Measurements from ENCODE around the gene BTN3A1.

BTN3A1 gene

GRCh38 chr6:26360451-26361416 lies 41.3 kb upstream of the BTN3A1 start:
- no peak for DNase-seq (ENCODE audit: low read depth)
- H3K4me3 ChIP-seq (ENCODE audit: low read depth, low read length), result no peak overlapping the region

GRCh38 chr6:26361544-26361943 lies 40.5 kb upstream of the BTN3A1 start:
- DNase-seq (ENCODE audit: low read depth), result no peak
- H3K4me3 ChIP-seq (ENCODE audit: low read depth, low read length), result no peak overlapping the region
- TF ChIP-seq CTCF (conservative IDR thresholded peaks at IDR 0.05; ENCODE audit: low read depth, low read length), result no peak

More at GRCh38 chr6:26360451-26361416, 41.3 kb upstream of the BTN3A1 start:
- no peak for TF ChIP-seq CTCF (conservative IDR thresholded peaks at IDR 0.05; ENCODE audit: low read depth, low read length)

GRCh38 chr6:26362093-26362835 lies 39.8 kb upstream of the BTN3A1 start:
- no peak for DNase-seq (ENCODE audit: low read depth)
- no peak for TF ChIP-seq CTCF (conservative IDR thresholded peaks at IDR 0.05; ENCODE audit: low read depth, low read length)
- no peak overlapping the region for H3K4me3 ChIP-seq (ENCODE audit: low read depth, low read length)

GRCh38 chr6:26362836-26363220 lies 39.2 kb upstream of the BTN3A1 start:
- no peak overlapping the region for H3K4me3 ChIP-seq (ENCODE audit: low read depth, low read length)
- no peak for TF ChIP-seq CTCF (conservative IDR thresholded peaks at IDR 0.05; ENCODE audit: low read depth, low read length)
- DNase-seq (ENCODE audit: low read depth), result no peak

GRCh38 chr6:26363882-26364701 lies 38.0 kb upstream of the BTN3A1 start:
- DNase-seq (ENCODE audit: low read depth), result peak; percentile 36
- H3K4me3 ChIP-seq (ENCODE audit: low read depth, low read length), result peak overlapping the region; percentile 59
- no peak for TF ChIP-seq CTCF (conservative IDR thresholded peaks at IDR 0.05; ENCODE audit: low read depth, low read length)

- no peak for TF ChIP-seq CTCF (conservative IDR thresholded peaks at IDR 0.05; ENCODE audit: low read depth, low read length)
- H3K4me3 ChIP-seq (ENCODE audit: low read depth, low read length), result peak overlapping the region; percentile 59
- DNase-seq (ENCODE audit: low read depth), result no peak
These were observed 36.5 kb upstream of the BTN3A1 start for GRCh38 chr6:26365633-26365995.

All from choroid plexus epithelial cell (primary cell).